Ectodermal cell (in vitro differentiated cells): ENCODE measurements around the gene IL16.

Experiments
- H3K27ac ChIP-seq: 2 replicates; pipeline ENCODE4 v1.7.0; 2013; ENCODE audit warnings: mild to moderate bottlenecking, low read depth, low read length; ENCODE audit not compliant: insufficient read depth, poor library complexity, severe bottlenecking
- H3K27me3 ChIP-seq: 2 replicates; pipeline ENCODE4 v1.7.0; 2013; ENCODE audit warnings: mild to moderate bottlenecking, low read length; ENCODE audit not compliant: insufficient read depth, control insufficient read depth, poor library complexity, severe bottlenecking
- H3K36me3 ChIP-seq: one replicate; pipeline ENCODE4 v1.7.0; 2013; ENCODE audit warnings: low read length; ENCODE audit not compliant: control insufficient read depth, insufficient read depth
- H3K4me1 ChIP-seq: one replicate; pipeline ENCODE4 v1.7.0; 2013; ENCODE audit warnings: low read length; ENCODE audit not compliant: control insufficient read depth, insufficient read depth
- H3K4me3 ChIP-seq: 2 replicates; pipeline ENCODE4 v1.7.0; 2013; ENCODE audit warnings: low read depth, low read length, control low read depth; ENCODE audit not compliant: insufficient read depth
- H3K9me3 ChIP-seq: 2 replicates; pipeline ENCODE4 v1.7.0; 2013; ENCODE audit warnings: mild to moderate bottlenecking, low read length, moderate library complexity; ENCODE audit not compliant: control insufficient read depth
- WGBS, 2 experiments: methylation state at CpG; one replicate each; pipeline ENCODE4 v1.1.7; 2013; ENCODE audit warnings: missing lambda C conversion rate in 2 of 2; 5-methylcytosine and 5-hydroxymethylcytosine counted together

The IL16 gene

GRCh38 chr15:81160312-81161159, 36.1 kb upstream of the IL16 start:
- Histone ChIP-seq H3K4me1 (no peaks in the 10 kb centered on the region), H3K9me3 (no peaks in the 10 kb centered on the region), H3K36me3 (no peaks in the 10 kb centered on the region), H3K4me3 (no peak overlapping the region), H3K27ac (no peak overlapping the region), H3K27me3 (no peaks in the 10 kb centered on the region)
- 94% methylated on average over 11 of the region's 11 CpGs for WGBS, 2 experiments

DNA sequence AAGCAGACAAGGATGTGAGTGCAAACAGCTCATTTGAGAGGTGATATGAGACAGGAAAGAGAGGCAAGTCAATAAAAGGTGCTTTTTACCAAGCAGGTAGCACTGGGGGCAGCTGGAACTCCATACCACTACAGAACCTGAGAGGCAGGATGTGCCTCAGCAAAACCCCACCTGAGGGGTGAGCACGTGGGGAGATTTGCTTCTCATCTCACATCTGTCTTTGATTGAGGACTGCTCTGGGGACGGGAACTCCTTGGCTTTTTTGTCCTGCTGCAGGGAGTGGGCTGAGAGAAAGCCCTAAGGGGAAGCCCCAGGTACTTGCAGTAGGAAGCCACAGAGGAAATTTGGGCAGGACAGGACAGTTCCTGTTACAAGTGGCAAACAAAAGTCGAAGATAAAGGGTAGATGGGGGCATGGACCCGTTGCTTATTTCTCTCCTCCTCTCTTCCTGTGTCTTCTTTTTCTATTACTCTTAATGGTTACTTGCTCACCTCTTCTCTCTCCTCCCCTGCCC, 35.5 kb upstream of the IL16 start:
- H3K4me1 ChIP-seq = no peaks in the 10 kb centered on the region
- no peaks in the 10 kb centered on the region for H3K9me3 ChIP-seq
- no peaks in the 10 kb centered on the region for H3K36me3 ChIP-seq
- 68 to 82% methylated on average over 4 of the region's 4 CpGs for WGBS, 2 experiments
- H3K27me3 ChIP-seq = no peaks in the 10 kb centered on the region
- no peak overlapping the region for H3K27ac ChIP-seq
- no peak overlapping the region for H3K4me3 ChIP-seq

DNA sequence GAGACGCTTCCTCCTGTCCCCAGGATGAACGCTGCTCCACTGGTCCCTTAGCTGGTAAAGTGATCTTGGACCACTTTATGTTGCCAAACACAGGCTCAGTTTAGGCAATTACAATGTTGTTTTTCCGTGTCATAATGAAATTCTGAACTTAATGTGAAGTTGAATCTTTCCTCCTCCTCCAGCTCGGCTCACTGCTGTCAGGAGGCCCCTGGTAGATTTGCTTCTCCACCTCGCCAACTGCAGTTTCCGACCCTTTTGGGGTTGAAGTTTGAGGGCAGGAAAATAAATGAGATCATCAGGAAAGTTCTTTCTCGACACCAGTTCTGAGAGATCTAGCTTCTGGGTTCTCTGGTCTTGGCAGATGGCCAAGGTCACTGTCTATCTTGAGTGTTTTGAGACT, 34.8 kb upstream of the IL16 start:
- WGBS, 2 experiments = 94 to 95% methylated on average over 7 of the region's 7 CpGs
- Histone ChIP-seq H3K36me3 (no peaks in the 10 kb centered on the region), H3K27me3 (no peaks in the 10 kb centered on the region), H3K9me3 (no peaks in the 10 kb centered on the region), H3K4me1 (no peaks in the 10 kb centered on the region), H3K27ac (no peak overlapping the region), H3K4me3 (no peak overlapping the region)

DNA sequence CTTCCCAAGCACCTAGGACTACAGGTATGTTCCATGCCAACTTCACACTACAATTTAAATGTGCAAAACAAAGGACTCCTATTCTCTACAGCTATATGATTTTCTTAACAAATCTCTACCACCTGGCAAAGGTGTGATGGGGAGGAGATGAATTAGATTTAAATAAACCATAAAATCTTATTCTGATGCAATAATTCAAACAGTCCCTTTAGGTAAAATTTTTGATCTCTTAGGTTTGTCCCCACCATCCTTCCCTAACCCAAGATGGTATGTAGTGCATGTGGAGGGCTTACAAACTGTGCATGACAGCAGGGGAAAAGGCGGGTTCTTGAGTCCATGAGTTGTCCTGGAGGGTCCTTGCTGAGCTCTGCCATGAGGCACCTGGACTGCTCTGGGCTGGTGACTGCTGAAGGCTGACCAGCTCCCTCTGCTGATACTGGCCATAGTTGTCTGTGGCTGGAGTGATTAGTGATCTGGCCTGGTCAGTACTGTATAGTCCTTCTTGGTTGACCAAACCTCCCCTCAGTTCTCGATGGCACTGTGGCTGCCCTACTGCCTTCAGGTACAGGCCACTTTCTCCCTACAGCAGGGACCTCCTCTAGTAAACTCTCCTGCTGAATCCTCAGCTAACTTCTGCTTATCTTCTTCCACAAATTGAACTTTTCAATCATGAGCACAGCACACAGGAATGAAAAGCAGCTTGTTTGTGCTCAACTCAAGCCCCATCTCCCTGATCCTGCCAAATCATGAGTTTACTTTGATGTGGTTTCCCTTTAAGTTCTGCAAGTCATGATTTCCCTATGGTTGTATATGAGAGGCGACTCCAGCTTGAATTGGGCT, 32.5 kb upstream of the IL16 start:
- Histone ChIP-seq H3K4me1 (no peaks in the 10 kb centered on the region), H3K27me3 (no peaks in the 10 kb centered on the region), H3K27ac (no peak overlapping the region), H3K4me3 (no peak overlapping the region), H3K36me3 (no peaks in the 10 kb centered on the region), H3K9me3 (no peaks in the 10 kb centered on the region)
- WGBS, 2 experiments = 86 to 90% methylated on average over 3 of the region's 3 CpGs

GRCh38 chr15:81165535-81165934, 31.1 kb upstream of the IL16 start:
- Histone ChIP-seq H3K4me1 (no peaks in the 10 kb centered on the region), H3K27ac (no peak overlapping the region)

DNA sequence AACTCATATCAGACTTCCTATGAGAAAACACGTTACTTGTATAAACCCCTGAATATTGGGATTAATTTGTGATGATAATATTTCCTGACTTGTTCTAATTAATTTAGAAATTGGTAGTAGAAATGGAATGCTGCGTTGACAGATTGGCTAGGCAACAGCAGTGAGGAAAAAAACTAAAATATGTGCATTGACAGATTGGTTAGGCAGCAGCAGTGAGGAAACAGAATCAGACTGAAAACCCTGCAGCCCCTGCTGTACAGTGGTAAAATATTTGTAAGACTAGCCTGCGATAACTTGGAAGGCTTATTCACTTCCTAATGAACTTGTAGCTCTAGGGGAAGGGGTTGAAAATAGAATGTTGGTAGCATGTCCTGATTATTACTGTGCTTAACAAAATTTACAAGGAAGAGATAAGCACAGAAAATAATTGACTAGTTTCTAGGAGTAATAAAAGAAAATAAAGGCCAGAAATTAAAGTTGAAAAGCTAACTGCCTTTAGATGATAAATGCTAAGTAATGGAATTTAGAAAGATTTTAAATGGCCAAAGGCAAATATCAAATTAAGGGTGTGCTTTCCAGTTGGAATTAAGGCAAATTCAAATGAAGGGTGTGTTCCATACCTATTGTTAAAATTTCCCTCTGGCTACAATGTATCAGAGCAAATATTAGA, 29.9 kb upstream of the IL16 start:
- H3K4me3 ChIP-seq = no peak overlapping the region
- no peaks in the 10 kb centered on the region for H3K4me1 ChIP-seq
- 93 to 96% methylated on average over 3 of the region's 3 CpGs for WGBS, 2 experiments
- no peaks in the 10 kb centered on the region for H3K27me3 ChIP-seq
- no peak overlapping the region for H3K27ac ChIP-seq
- no peaks in the 10 kb centered on the region for H3K9me3 ChIP-seq
- H3K36me3 ChIP-seq = no peaks in the 10 kb centered on the region

More at GRCh38 chr15:81165535-81165934, 31.1 kb upstream of the IL16 start:
- Histone ChIP-seq H3K9me3 (no peaks in the 10 kb centered on the region), H3K36me3 (no peaks in the 10 kb centered on the region), H3K27me3 (no peaks in the 10 kb centered on the region), H3K4me3 (no peak overlapping the region)
- WGBS, 2 experiments = 97 to 100% methylated on average over 1 to 3 of the region's 3 CpGs

DNA sequence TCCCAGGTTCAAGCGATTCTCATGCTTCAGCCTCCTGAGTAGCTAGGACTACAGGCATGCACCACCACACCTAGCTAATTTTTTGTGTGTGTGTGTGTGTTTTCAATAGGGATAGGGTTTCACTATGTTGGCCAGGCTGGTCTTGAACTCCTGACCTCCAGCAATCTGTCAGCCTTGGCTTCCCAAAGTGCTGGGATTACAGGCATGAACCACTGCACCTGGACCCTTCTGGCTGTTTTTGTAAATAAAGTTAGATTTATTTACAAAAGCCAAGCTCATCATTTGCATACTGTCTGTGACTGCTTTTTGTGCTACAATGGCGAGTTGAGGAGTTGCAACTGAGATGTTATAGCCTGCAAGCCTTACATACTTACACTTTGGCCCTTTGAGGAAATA, 28.6 kb upstream of the IL16 start:
- H3K4me3 ChIP-seq = no peak overlapping the region
- WGBS, 2 experiments = 95 to 97% methylated on average over 2 of the region's 2 CpGs

GRCh38 chr15:81168644-81169043, 28.0 kb upstream of the IL16 start:
- Histone ChIP-seq H3K9me3 (no peaks in the 10 kb centered on the region), H3K4me3 (no peak overlapping the region), H3K36me3 (no peaks in the 10 kb centered on the region), H3K27me3 (no peaks in the 10 kb centered on the region), H3K4me1 (no peaks in the 10 kb centered on the region), H3K27ac (no peak overlapping the region)
- 84 to 91% methylated on average over 2 of the region's 2 CpGs for WGBS, 2 experiments

More for the DNA sequence above, 28.6 kb upstream of the IL16 start:
- Histone ChIP-seq H3K9me3 (no peaks in the 10 kb centered on the region), H3K27me3 (no peaks in the 10 kb centered on the region), H3K36me3 (no peaks in the 10 kb centered on the region), H3K27ac (no peak overlapping the region), H3K4me1 (no peaks in the 10 kb centered on the region)

GRCh38 chr15:81170511-81170910, 26.2 kb upstream of the IL16 start:
- no peak overlapping the region for H3K27ac ChIP-seq
- no peaks in the 10 kb centered on the region for H3K36me3 ChIP-seq
- peaks cover 8% of the 10 kb centered on the region for H3K4me1 ChIP-seq
- H3K27me3 ChIP-seq = no peaks in the 10 kb centered on the region
- no peaks in the 10 kb centered on the region for H3K9me3 ChIP-seq
- WGBS, 2 experiments = 78 to 83% methylated on average over 2 to 3 of the region's 3 CpGs
- no peak overlapping the region for H3K4me3 ChIP-seq

- no peaks in the 10 kb centered on the region for H3K27me3 ChIP-seq
- no peak overlapping the region for H3K27ac ChIP-seq
- no peaks in the 10 kb centered on the region for H3K36me3 ChIP-seq
- H3K9me3 ChIP-seq = no peaks in the 10 kb centered on the region
- no peak overlapping the region for H3K4me3 ChIP-seq
- peaks cover 8% of the 10 kb centered on the region for H3K4me1 ChIP-seq
Measured at GRCh38 chr15:81171286-81171685, 25.4 kb upstream of the IL16 start.
